GM23338 (cell line): ENCODE results near the gene NDUFS5.

Experiments
- CREB1 ChIP-seq: fragments of 250-450 bp; sonication (Bioruptor Pico); IDR thresholded peaks from 2 replicates; pipeline ENCODE4 v1.5.0; 2020; ENCODE audit warnings: low read depth, mild to moderate bottlenecking, moderate library complexity
- CTCF ChIP-seq, 2 experiments: fragments of 200-600 bp in 1 of 2; sonication (generic) in 1 of 2; conservative IDR thresholded peaks; 2 replicates each; pipeline versions ENCODE4 v1.5.1 to v1.6.1; 2016 to 2017; ENCODE audit warnings: antibody characterized with exemption in 2 of 2, low read depth in 2 of 2, mild to moderate bottlenecking in 2 of 2, moderate library complexity in 1 of 2
- ETS1 ChIP-seq: IDR thresholded peaks from 2 replicates; pipeline ENCODE4 v1.6.1; 2016; ENCODE audit warnings: antibody characterized with exemption
- EZH2 ChIP-seq: fragments of 200-600 bp; sonication (generic); IDR thresholded peaks from one replicate; pipeline ENCODE4 v1.8.0; 2017; ENCODE audit warnings: antibody characterized with exemption, mild to moderate bottlenecking, low read depth; ENCODE audit not compliant: unreplicated experiment
- EZH2phosphoT487 ChIP-seq: fragments of 200-600 bp; sonication (generic); IDR thresholded peaks from one replicate; pipeline ENCODE4 v1.8.1; 2018; ENCODE audit warnings: antibody characterized with exemption; ENCODE audit not compliant: unreplicated experiment
- JUNB ChIP-seq: IDR thresholded peaks from one replicate; pipeline ENCODE4 v1.6.1; 2016; ENCODE audit warnings: antibody characterized with exemption; ENCODE audit not compliant: unreplicated experiment
- POLR2AphosphoS5 ChIP-seq: IDR thresholded peaks from 2 replicates; pipeline ENCODE4 v1.6.1; 2016; ENCODE audit warnings: antibody characterized with exemption, low read depth
- REST ChIP-seq: IDR thresholded peaks from one replicate; pipeline ENCODE4 v1.6.1; 2018; ENCODE audit warnings: antibody characterized with exemption; ENCODE audit not compliant: unreplicated experiment
- STAT1 ChIP-seq: IDR thresholded peaks from one replicate; pipeline ENCODE4 v1.6.1; 2016; ENCODE audit warnings: antibody characterized with exemption; ENCODE audit not compliant: unreplicated experiment
- ZNF331 ChIP-seq: fragments of 250-450 bp; sonication (Bioruptor Pico); IDR thresholded peaks from 2 replicates; pipeline ENCODE4 v1.5.0; 2020; ENCODE audit warnings: low read depth, mild to moderate bottlenecking, moderate library complexity

DNA sequence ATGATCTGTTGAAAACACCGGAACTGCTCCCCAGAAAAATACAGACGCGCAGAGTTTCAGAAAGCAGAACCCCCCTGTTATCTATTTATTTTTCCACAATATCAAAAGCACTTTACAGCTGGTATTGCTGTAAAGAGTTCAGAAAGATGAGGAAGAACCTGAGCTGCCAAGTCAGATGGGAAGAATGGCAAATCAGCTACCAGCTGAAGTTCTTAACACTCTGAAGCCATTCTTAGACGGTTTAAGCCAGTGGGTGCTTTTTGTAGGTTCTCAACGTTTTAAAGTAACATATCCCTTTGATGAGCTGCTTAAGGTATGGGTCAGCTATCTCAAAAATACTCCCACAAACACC is 35.8 kb upstream of the NDUFS5 start:
- TF ChIP-seq CTCF (conservative IDR thresholded peaks at IDR 0.05; ENCODE audit: low read depth in 2 of 2) (no peak), ZNF331 (CRISPR knock-in tag) (no peak), POLR2AphosphoS5 (no peak), REST (no peak), JUNB (no peak), EZH2 (no peak), ETS1 (no peak), STAT1 (no peak), EZH2phosphoT487 (no peak), CREB1 (CRISPR knock-in tag) (no peak)
